Kidney tubule cell (primary cell): ENCODE measurements around the gene PTCD1.
A peak's percentile ranks its signal among the peaks of the same experiment; 100 is the strongest.

ENCODE experiments used
- DNase-seq: peaks from one replicate; pipeline ENCODE4 v3.0.0-alpha.2; 2018; ENCODE audit warnings: low spot score

PTCD1 gene

DNA sequence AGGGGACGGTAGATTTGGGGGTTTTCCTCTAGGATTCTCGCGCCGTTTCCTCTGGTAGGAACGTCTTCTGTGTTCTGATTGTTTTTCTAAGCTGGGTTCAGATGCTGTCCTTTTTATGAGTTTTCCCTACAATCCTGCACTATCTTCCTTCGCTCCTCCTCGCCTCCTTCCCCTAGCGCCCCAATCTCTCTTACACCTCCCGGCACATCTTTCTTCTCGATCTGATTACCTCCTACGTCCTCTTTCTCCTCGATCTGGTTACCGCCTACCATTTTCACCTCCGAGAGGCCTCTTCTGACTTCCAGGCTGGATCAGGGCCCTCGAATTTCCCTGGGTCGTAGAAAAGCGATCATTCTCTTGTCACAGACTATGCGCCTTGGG lies 29.4 kb downstream of the PTCD1 start:
- DNase-seq = peak; percentile 27

DNA sequence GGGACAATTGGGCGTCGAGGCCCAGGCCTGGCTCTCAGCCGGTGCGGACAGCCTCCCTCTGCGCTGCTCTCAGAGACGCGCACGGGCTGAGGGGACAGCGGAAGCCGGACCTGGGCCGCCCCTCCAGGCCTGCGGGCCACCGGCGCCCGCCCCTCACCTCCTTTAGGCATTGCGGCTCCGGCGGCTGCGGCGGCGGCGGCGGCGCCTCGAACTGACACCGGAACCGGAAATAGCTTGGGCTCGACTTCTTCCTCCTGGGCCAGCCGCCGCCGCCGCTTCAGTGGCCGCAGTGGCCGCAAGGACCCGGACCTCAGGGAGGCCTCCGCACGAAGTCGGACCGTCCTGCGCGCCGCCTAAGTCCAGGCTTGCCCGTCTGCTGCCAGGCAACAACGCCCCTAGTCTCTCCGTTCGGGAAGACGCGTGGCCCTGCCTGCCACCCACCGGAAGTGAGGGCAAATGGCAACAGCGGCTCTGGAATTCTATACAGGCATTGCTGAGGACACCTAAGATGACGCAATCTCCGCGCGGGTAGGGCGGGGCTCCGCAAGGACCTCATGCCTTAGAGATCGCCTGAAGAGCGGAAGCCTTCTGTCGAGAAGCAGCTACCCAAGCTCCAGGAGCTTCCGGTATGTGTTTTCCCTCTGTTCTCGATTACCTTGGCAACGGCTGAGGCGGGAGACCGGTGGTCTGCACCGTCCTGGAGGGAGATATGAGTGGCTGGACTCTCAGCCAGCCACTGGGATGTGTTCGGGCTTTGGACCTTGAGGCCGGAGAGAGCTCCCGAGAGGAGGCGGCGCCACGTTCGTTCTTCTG lies 30.0 kb downstream of the PTCD1 start, which contains the start of the genes BUD31 and PDAP1:
BUD31 (plus strand) TSS at position 591 of the 813 bp plus-strand sequence. CDS start 2,124 bp downstream, outside the sequence.
PDAP1 (minus strand) TSS at position 219 of the 813 bp plus-strand sequence; CDS start at position 170, 49 bp downstream.
- peak; percentile 95 for DNase-seq

DNA sequence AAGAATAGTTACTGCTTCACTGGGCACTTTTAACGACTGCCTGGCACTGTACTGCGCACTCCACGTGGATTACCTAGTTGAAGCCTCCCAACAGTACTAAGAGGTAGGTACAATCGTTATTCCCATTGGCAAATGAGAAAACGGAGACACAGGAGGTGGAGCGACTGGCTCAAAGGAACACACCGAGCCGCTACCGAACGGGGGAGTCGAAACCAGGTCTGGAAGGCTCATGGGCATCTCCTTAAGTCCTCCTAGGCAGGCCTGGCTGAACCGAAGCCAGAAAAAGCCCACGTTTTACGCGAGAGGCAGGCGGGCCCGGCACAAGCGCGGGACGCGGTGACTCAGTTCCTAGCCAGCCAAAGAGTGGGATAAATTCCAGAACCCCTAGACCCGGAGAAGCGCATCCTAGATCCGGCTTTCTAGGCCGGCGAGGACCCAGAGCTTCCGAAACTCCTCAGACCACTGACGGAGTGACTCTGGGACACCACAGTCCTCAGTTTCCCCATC lies 30.7 kb downstream of the PTCD1 start:
- DNase-seq = peak; percentile 68

DNA sequence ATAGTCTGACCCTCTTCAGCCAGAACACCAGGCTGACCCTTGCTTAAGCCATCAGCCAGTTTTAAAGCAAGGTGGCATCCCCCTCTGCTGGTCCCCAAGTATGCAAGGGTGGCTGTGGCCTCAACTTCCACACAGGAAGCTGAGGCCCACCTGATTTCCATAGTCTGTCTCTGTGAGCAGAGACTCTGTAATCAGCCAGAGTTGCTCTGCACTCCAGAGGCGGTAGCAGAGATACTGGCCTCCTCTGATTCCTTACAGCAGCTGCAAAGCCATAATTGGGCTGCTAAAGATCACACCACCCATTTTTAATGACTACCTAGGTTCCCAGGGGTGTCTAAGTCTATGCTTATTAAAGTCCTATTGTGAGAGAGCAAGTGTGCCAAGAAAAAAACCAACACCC lies 32.0 kb downstream of the PTCD1 start:
- no peak for DNase-seq

DNA sequence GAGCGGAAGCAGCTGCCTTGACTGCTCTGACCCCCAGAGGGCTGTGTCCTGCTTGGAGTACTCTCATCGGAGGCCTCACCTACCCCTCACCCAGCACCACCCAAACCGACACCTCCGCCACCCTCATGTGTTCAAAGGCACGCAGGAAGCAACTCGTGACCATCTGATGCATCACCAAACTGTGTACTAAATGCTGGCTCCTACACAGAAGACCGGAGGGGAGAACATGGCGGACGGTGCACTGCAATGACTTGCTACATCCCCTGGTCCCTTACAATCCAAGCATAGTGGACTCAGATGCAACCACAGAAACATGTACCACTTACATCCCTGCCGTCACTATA lies 33.6 kb downstream of the PTCD1 start:
- no peak for DNase-seq

DNA sequence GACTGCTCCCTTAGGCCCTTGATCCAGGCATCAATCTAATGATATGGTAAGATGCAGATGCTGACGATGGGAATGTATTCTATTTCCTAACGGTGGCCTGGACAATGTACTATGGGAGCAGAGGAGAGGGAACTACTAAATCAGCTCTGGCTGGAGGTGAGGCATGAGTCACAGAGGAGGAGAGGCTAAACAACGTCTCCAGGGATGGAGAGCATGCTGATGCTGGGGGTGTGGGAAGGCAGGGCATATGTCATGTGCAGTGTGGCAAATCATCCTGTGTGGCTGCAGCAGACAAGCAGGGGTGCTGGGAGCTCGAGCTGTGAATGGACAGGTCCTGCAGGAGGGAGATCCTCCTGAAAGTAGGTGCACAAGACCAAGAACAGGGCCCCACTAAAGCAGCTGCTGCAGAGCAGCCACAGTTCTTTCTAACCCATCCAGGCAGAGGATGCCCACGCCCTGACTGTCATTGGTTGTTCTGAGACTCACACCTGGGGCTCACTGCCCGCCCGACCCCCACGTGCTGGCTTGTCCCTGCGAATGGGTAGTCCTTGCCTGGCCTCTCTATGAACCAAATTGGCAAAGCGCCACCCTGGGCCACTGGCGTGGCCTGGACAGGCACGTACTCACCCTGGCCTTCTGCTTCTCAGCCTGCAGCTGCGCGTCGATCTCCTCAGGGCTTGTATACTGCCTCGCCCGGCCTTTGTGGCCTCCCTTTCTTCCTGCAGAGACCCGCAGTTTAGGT lies 34.2 kb downstream of the PTCD1 start:
- peak; percentile 56 for DNase-seq

DNA sequence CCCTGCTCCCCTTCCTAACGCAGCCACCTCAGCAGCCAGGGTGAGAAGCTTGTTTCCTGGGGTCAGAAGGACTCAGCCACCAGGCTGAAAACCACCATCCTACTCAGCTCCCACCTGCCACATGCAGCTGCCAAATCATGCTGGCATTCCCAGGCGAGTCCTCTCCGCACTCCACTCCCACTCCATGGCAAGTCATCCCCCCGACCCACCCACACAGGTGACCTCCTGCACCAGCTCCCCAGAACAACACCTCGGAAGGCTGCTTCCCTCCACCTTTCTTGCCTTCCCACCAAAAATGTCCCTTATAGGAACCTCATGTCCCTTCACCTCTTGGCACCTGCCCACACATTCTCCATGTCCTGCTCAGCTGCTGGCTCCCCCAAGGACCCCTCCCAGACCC lies 34.8 kb downstream of the PTCD1 start:
- no peak for DNase-seq

DNA sequence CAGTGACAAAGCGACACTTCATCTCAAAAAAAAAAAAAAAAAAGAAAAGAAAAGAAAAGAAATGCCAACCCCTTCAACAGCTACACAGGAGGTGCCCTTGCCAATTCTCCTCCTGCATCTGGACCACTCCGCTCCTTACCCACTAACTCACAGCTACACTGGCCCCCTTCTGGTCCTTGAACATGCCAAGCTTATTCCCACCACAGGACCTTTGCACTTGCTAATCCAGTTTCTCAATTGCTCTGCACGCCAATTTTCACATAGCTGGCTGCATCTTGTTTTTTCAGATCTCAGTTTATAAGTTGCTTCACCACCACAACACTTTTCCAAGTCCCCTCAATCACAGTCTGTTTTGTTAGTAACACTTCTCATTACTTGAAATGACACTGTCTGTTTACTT lies 35.7 kb downstream of the PTCD1 start:
- DNase-seq = no peak

DNA sequence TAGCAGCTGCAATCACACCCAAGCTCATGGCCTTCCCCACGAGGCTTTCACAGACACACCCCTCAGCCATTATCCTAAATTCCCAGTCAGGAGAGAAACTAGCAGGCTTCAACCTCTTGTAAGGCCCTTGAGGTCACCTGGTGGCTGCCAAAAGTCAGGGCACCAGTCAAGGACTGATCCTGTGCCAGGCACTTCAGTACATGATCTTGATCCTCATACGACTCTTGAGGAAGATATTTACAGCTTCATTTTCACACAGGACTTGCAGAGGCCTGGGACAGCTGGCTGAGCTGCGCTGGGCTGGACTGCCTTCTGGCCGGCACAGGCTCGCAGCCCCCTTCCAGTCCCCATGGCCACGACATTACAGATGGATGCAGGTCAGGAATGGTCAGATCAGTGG lies 39.0 kb downstream of the PTCD1 start:
- no peak for DNase-seq

GRCh38 chr7:99398891-99399445 lies 39.6 kb downstream of the PTCD1 start:
- peak; percentile 19 for DNase-seq

GRCh38 chr7:99397297-99397983 lies 41.2 kb downstream of the PTCD1 start:
- DNase-seq = no peak

- DNase-seq = no peak
These were observed 41.9 kb downstream of the PTCD1 start for GRCh38 chr7:99396418-99397296.

- DNase-seq = no peak
These were observed 42.8 kb downstream of the PTCD1 start for GRCh38 chr7:99395616-99396327.

GRCh38 chr7:99394188-99394502 lies 44.5 kb downstream of the PTCD1 start:
- DNase-seq = no peak

- DNase-seq = no peak
These were observed 45.0 kb downstream of the PTCD1 start for GRCh38 chr7:99393355-99394187.

DNA sequence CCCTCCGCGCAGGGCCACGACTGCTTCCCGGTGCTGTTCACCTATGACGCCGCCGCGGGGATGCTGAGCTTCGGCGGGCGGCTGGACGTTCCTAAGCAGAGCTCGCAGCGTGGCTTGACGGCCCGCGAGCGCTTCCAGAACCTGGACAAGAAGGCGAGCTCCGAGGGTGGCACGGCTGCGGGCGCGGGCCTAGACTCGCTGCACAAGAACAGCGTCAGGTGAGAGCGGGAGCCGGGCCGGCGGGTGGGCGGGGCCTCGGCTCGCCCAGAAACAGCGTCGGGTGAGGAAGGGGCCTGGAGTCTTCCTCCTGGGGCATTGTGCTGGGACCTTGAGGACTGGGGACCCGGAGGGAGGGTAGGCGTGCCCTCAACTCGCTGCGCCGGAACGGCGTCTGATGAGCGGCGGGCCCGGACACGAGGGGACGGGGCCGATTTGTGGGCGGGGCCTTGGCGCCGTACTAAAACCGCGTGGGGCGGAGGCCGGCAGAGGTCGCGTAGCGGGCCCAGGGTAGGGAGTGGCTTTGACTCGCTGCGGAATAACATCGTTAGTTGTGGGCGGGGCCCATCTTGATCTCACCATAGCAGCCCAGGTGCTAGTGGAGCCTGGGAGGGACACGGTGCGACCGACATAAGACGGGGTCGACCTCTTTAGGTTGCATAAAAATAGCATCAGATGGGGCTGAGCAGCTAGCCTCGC lies 45.8 kb downstream of the PTCD1 start:
- DNase-seq = peak; percentile 62

- DNase-seq = no peak
These were observed 46.6 kb downstream of the PTCD1 start for GRCh38 chr7:99392046-99392445.

GRCh38 chr7:99390941-99391602 lies 47.5 kb downstream of the PTCD1 start:
- DNase-seq = no peak

GRCh38 chr7:99389772-99390171 lies 48.8 kb downstream of the PTCD1 start:
- DNase-seq = no peak
